MG63 (cell line): ENCODE data around the gene BTBD8. TPM values are rescaled to one million over a fixed set of nuclear protein-coding genes. Genes with fewer than 3 reads are reported as not detected.

ENCODE experiments used
- DNase-seq: peaks from one replicate; pipeline ENCODE4 v3.0.0-alpha.2; 2020
- H3K27me3 ChIP-seq: fragments of 250-450 bp; sonication (Bioruptor Pico); 2 replicates; pipeline ENCODE4 v1.5.1; 2020; ENCODE audit warnings: mild to moderate bottlenecking, moderate library complexity
- H3K36me3 ChIP-seq: fragments of 250-450 bp; sonication (Bioruptor Pico); 2 replicates; pipeline ENCODE4 v1.5.1; 2020; ENCODE audit warnings: mild to moderate bottlenecking, moderate library complexity
- H3K4me3 ChIP-seq: fragments of 250-450 bp; sonication (Bioruptor Pico); 2 replicates; pipeline ENCODE4 v1.5.1; 2020; ENCODE audit warnings: mild to moderate bottlenecking, moderate library complexity
- H3K9me3 ChIP-seq: fragments of 250-450 bp; sonication (Bioruptor Pico); 2 replicates; pipeline ENCODE4 v1.5.1; 2020; ENCODE audit warnings: mild to moderate bottlenecking, moderate library complexity
- total RNA-seq: library from RNA; depleted of rRNA; stranded (reverse); fragments of >200 nt; shearing (Covaris generic); gene quantifications from 2 replicates; pipeline ENCODE4 v1.2.3, GENCODE V29; 2014; ENCODE audit warnings: low replicate concordance

Gene BTBD8
- total RNA-seq, 1 experiment from 2014 or later, result 0.99 TPM

GRCh38 chr1:92154934-92155333 lies 74.8 kb downstream of the BTBD8 start:
- Histone ChIP-seq H3K4me3 (no peak overlapping the region), H3K9me3 (no peaks in the 10 kb centered on the region), H3K36me3 (no peaks in the 10 kb centered on the region), H3K27me3 (no peaks in the 10 kb centered on the region)
- DNase-seq, result no peak

- DNase-seq, result no peak
- no peaks in the 10 kb centered on the region for H3K27me3 ChIP-seq
- no peaks in the 10 kb centered on the region for H3K9me3 ChIP-seq
- no peaks in the 10 kb centered on the region for H3K36me3 ChIP-seq
- no peak overlapping the region for H3K4me3 ChIP-seq
These were observed 79.4 kb downstream of the BTBD8 start for GRCh38 chr1:92159593-92159992.

DNA sequence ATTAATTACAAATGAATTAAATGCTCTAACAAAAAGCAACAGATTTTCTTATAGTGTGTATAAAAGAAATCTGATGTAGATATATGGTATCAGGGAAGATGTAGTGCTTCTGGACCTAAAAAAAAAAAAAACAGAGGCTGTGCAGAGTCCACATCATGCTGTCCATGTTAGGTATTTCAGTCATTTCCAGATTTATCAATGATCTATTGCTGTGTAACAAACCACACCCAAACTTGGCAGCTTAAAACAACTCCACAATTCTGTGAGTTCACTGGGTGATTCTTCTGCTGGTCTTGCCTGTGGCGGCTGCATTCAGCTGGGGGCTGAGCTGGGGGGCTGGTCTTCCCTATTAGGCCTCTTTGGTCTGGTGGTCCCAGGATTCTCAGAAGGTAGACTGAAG lies 85.2 kb downstream of the BTBD8 start:
- H3K9me3 ChIP-seq, result no peaks in the 10 kb centered on the region
- no peaks in the 10 kb centered on the region for H3K36me3 ChIP-seq
- DNase-seq, result no peak
- H3K27me3 ChIP-seq, result no peaks in the 10 kb centered on the region
- H3K4me3 ChIP-seq, result no peak overlapping the region

GRCh38 chr1:92167151-92167550 lies 87.0 kb downstream of the BTBD8 start:
- Histone ChIP-seq H3K4me3 (no peak overlapping the region), H3K9me3 (no peaks in the 10 kb centered on the region), H3K27me3 (no peaks in the 10 kb centered on the region), H3K36me3 (no peaks in the 10 kb centered on the region)
- DNase-seq, result no peak

GRCh38 chr1:92168657-92169056 lies 88.5 kb downstream of the BTBD8 start:
- Histone ChIP-seq H3K36me3 (no peaks in the 10 kb centered on the region), H3K9me3 (no peaks in the 10 kb centered on the region), H3K27me3 (no peaks in the 10 kb centered on the region), H3K4me3 (no peak overlapping the region)
- DNase-seq, result no peak

DNA sequence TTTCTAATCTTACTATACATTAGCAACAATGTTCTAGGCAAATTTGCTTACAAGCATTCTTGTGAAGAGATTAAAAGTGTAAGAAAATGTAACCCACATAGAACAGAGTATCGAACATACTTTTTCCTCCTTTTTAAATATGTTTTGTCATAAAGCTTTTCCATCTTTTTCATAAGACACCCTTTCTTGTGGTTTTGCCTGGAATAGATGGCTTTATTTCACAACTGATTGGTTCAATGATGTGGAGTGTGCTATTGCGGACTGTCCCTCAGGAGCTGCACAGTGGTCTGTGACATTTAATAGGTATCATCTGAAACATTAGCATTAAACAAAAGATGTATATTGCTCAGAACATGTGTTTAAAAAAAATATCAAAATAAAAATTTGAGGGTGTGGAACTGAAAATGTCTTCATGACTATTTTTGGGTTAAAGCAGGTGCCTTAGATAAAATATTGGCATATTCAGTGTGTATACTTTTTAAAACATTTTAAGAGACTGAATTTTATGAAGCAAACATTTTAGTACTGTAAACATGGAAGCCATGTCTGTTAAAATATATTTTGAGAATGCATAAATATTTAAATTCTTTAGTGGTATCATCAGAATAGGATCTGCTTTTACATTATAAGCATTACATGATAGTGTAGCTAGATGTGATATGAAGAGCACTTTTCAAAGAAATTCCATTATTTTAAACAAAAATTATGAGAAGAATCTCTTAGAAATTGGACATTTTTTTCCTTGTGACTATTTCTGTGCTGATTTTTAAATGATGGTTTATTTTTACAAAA lies 89.3 kb downstream of the BTBD8 start:
- no peak overlapping the region for H3K4me3 ChIP-seq

DNA sequence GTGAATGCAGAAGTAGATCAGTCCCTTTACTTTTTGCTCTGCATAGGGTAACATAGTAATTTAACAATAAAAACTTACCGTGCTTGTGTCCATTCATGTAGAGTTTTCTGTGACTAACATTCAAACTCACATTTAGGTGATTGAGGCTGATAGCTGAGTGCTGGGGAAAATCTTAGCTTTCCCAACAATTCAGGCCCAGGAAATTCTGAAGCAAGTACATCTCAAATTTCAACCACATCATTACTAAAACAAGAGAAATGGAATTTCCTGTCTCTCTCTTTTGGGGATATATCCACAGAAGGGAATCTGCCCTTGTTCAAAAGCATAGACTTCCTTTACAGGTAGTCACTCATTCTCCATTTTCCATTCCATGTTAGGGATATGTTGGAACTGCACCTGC lies 104.5 kb downstream of the BTBD8 start:
- no peak overlapping the region for H3K4me3 ChIP-seq
- no peaks in the 10 kb centered on the region for H3K27me3 ChIP-seq
- no peaks in the 10 kb centered on the region for H3K9me3 ChIP-seq
- no peak for DNase-seq
- H3K36me3 ChIP-seq, result no peaks in the 10 kb centered on the region

More for the DNA sequence above, 89.3 kb downstream of the BTBD8 start:
- Histone ChIP-seq H3K36me3 (no peaks in the 10 kb centered on the region), H3K27me3 (no peaks in the 10 kb centered on the region), H3K9me3 (no peaks in the 10 kb centered on the region)
- DNase-seq, result no peak

DNA sequence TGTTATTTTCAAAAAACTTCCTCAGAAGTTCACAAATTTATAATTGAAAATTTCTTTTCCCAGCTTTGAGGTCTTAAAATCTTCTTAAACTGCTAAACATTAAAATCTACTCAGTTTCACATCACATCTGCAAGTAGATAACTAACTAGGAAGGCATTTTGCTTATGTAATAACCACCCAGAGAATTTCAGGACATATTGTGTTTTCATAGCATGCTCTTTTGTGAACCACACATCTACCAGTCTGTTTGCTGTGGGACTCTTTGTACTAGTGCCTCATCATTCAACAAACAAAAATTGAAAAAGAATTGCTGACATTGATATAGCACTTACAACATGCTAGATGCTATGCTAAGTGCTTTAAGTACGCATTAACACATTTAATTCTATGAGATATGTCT lies 105.9 kb downstream of the BTBD8 start:
- H3K36me3 ChIP-seq, result no peaks in the 10 kb centered on the region
- no peak overlapping the region for H3K4me3 ChIP-seq
- no peaks in the 10 kb centered on the region for H3K27me3 ChIP-seq
- DNase-seq, result no peak
- H3K9me3 ChIP-seq, result no peaks in the 10 kb centered on the region

DNA sequence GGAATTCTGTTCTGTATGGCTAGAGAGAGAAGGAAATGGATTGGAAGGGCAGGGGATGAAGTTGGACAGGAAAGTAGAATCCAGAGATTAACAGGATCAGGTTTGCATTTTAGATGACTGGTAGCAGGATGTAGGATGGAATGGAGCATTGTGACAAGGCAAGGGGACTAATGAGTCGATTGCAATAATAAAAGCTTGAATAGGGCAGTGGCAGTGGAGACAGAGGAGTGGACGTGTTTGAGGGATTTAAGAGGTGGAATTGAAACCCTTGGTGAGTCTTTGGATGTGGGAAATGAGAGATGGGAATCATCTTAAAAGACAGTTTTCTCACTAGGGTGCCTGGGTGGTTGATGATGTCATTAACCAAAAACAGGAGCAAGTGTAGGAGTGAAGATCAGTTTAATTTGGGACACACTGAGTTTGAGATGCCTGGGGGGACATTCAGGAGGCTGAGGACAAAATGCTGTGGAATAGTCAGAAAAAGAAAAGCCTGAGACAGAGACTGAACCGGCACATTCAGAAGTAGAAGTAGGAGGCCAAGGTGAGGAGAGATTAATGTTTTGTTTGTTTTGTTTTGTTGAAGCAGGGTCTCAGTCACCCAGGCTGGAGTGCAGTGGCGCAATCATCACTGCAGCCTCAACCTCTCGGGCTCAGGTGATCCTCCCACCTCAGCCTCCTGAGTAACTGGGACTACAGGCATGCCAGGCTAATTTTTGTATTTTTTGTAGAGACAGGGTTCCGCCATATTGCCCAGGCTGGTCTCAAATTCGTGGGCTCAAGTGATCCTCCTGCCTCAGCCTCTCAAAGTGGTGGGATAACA lies 108.5 kb downstream of the BTBD8 start:
- Histone ChIP-seq H3K27me3 (no peaks in the 10 kb centered on the region), H3K36me3 (no peaks in the 10 kb centered on the region), H3K9me3 (no peaks in the 10 kb centered on the region), H3K4me3 (no peak overlapping the region)
- no peak for DNase-seq

DNA sequence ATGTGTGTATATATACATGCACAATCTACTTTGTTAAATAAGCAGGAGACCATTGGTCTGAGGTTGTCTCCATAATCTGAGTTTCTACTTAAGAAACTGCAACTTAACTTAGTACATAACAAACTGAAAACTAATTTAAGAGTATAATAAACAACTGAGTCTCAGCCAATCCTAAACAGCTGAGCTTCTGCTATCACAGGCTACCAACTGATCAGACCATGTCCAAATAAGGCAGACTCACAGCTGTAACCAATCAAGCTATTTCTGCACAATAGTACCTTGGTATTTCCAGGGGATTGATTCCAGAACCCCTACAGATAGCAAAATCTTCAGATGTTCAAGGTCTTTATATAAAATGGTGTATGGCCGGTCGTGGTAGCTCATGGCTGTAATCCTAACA lies 111.6 kb downstream of the BTBD8 start:
- no peaks in the 10 kb centered on the region for H3K9me3 ChIP-seq
- DNase-seq, result no peak
- H3K27me3 ChIP-seq, result no peaks in the 10 kb centered on the region
- no peaks in the 10 kb centered on the region for H3K36me3 ChIP-seq
- no peak overlapping the region for H3K4me3 ChIP-seq

DNA sequence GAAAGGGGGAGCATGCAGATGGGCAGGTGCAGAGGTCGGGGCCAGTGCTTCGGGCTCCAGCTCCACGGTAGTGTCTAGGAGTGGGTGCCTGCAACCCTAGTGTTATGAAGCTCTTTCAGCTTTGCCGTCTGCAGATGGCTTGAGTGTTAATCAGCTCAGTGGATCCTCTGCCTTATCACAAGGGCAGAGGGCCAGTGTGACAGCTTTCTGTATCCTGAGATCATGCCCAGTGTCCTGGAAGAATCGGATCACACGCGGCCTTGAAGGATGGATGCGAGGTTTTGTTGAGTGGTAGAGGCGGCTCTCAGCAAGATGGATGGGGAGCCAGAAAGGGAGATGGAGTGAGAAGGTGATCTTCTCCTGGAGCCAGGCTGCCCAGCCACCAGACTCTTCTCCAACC lies 112.1 kb downstream of the BTBD8 start:
- H3K27me3 ChIP-seq, result no peaks in the 10 kb centered on the region
- no peak for DNase-seq
- no peaks in the 10 kb centered on the region for H3K9me3 ChIP-seq
- H3K4me3 ChIP-seq, result no peak overlapping the region
- H3K36me3 ChIP-seq, result no peaks in the 10 kb centered on the region

DNA sequence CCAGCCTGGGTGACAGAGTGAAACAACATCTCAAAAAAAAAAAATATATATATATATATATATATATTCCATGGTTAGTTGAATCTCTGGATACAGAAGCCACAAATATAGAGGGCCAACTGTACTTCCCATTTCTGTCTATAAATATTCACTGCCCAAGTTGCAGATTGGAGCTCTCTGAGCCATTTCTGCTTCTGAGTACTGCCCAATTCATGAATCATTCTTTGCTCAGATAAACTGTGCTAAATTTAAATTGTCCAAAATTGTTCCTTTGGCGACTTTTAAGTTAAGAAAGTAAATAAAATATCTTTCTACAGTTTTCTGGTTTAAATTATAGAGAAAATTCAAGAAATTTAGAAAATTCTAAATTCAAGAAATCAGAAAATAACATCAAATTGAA lies 114.4 kb downstream of the BTBD8 start:
- Histone ChIP-seq H3K4me3 (no peak overlapping the region), H3K9me3 (no peaks in the 10 kb centered on the region), H3K27me3 (no peaks in the 10 kb centered on the region), H3K36me3 (no peaks in the 10 kb centered on the region)
- no peak for DNase-seq

DNA sequence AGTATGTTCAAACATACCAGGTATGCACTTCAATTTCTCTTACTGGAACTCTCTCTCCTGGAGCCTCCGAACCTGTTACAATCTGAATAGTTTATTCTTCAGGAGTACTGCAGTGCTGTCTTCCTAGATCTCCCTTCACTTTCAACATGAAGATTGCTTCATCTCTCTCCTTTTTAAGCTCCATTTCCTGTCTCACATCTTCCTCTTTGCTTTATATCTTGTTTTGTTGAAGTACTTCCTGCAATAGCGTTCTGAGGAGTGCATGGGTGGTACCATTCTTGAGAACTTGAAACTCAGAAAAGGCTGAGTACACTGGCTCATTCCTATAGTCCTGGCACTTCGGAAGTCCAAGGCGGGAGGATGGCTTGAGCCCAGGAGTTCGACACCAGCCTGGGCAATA lies 121.8 kb downstream of the BTBD8 start:
- no peak for DNase-seq
- no peaks in the 10 kb centered on the region for H3K36me3 ChIP-seq
- peaks cover 2% of the 10 kb centered on the region for H3K9me3 ChIP-seq
- no peaks in the 10 kb centered on the region for H3K27me3 ChIP-seq
- H3K4me3 ChIP-seq, result no peak overlapping the region

DNA sequence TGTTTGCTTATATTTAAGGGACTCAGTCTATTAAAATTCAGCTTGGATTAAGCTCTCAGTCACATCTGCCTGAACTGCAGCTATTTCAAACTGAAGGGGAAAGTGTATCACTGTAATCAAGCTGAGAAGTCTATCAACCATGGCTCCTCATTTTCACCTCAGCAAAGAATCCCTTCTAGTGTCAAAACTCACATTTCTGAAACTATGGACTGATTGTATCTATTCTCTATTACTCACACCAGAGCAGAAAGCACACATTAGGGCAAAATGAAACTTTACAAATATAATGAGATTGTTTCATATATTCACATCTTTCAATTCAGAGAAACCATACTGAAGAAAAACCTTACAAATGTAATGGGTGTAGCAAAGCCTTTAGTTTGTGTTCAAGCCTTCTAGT lies 123.0 kb downstream of the BTBD8 start:
- H3K4me3 ChIP-seq, result no peak overlapping the region
- DNase-seq, result no peak
- peaks cover 2% of the 10 kb centered on the region for H3K9me3 ChIP-seq
- H3K36me3 ChIP-seq, result no peaks in the 10 kb centered on the region
- H3K27me3 ChIP-seq, result no peaks in the 10 kb centered on the region

GRCh38 chr1:92210701-92211100 lies 130.6 kb downstream of the BTBD8 start:
- no peak for DNase-seq

GRCh38 chr1:92211166-92211565 lies 131.0 kb downstream of the BTBD8 start:
- Histone ChIP-seq H3K4me3 (no peak overlapping the region), H3K27me3 (no peaks in the 10 kb centered on the region), H3K36me3 (no peaks in the 10 kb centered on the region), H3K9me3 (peaks cover 2% of the 10 kb centered on the region)
- no peak for DNase-seq

More at GRCh38 chr1:92210701-92211100, 130.6 kb downstream of the BTBD8 start:
- H3K4me3 ChIP-seq, result no peak overlapping the region
- no peaks in the 10 kb centered on the region for H3K36me3 ChIP-seq
- H3K27me3 ChIP-seq, result no peaks in the 10 kb centered on the region
- H3K9me3 ChIP-seq, result peaks cover 2% of the 10 kb centered on the region

DNA sequence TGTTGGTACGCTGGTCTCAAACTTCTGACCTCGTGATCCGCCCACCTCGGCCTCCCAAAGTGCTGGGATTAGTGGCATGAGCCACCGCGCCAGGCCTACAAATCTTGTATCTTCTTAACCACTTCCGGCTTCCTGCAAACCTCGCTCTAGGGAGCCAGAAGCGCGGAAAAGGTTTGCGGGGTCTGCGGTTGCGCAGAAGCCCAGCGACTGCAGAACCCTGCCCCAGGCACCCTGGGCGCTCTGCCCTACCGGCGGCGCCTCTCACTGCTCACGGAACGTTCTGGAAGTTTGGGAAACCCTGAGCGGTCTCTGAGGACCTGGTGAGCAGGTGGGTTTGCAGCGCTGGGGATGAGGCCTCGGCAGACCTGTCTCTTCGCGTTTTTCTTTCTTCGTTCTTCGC lies 137.6 kb downstream of the BTBD8 start, which contains the start of gene C1orf146:
Gene C1orf146, plus strand, starts transcription at position 195 of the 400 bp plus-strand sequence. CDS start 13,506 bp downstream, outside the sequence.
- H3K4me3 ChIP-seq, result no peak within 1 kb of the TSS
- H3K36me3 ChIP-seq, result no peaks in the 10 kb centered on the region
- no peak for DNase-seq
- no peaks in the 10 kb centered on the region for H3K9me3 ChIP-seq
- H3K27me3 ChIP-seq, result no peaks in the 10 kb centered on the region

DNA sequence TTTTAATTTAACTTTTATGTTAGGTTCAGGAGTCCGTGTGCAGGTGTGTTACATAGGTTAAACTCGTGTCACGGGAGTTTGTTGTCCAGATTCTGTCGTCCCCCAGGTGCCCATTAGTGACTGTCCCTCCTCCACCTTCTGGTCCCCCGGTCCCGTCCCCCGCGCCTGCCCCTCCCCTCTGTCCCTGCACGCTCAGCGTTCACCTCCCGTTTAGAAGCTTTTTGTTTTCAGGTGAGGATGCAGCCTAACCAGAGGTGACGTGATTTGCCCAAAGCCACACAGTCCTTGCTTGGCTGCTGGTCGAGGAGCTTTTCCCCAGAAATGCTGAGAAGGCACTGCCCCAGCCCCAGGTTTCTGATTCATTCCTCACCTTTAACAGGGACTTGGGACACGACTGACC lies 138.4 kb downstream of the BTBD8 start:
- no peak for DNase-seq
- Histone ChIP-seq H3K9me3 (no peaks in the 10 kb centered on the region), H3K4me3 (no peak overlapping the region), H3K36me3 (no peaks in the 10 kb centered on the region), H3K27me3 (no peaks in the 10 kb centered on the region)
